SK-N-MC (cell line): Measurements from ENCODE around the gene ACD.

Source experiments
- EZH2 ChIP-seq: fragments of 200-600 bp; sonication (generic); IDR thresholded peaks from one replicate; pipeline ENCODE4 v1.6.1; 2017; ENCODE audit warnings: antibody characterized with exemption
- FOXP2 ChIP-seq: optimal IDR thresholded peaks from 2 replicates; pipeline ENCODE3; 2011; ENCODE audit warnings: mild to moderate bottlenecking, moderate library complexity; ENCODE audit not compliant: insufficient read depth; ENCODE audit errors: extremely low read length, control extremely low read depth
- POLR2AphosphoS5 ChIP-seq: IDR thresholded peaks from 2 replicates; pipeline ENCODE4 v1.6.1; 2012; ENCODE audit warnings: mild to moderate bottlenecking, low read depth, low read length, borderline replicate concordance

DNA sequence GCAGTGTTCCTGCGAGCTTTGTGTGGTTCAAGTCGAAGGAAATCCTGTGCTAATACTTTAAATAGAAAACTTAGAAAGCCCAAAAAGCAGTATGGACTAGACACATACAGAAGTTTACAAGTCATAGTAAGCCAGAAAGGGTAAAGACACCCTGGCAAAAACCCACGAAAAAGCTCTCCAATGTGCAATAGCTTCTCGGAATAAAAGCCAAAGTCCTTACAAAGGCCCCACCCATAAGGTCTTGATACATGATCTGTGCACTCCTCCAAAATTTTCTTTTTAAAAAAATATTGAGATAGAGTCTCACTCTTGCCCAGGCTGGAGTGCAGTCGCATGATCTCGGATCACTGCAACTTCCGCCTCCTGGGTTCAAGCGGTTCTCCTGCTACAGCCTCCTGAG, 16.9 kb upstream of the ACD start:
- TF ChIP-seq POLR2AphosphoS5 (no peak), FOXP2 (no peak), EZH2 (no peak)
